HUES64 (cell line): ENCODE data around the gene MTTP.

Experiments
- H3K27ac ChIP-seq: 2 replicates; pipeline ENCODE4 v1.7.0; 2013; ENCODE audit warnings: low read depth, low read length, inconsistent platforms
- H3K27me3 ChIP-seq: 2 replicates; pipeline ENCODE4 v1.6.1; 2013; ENCODE audit warnings: mild to moderate bottlenecking, low read length; ENCODE audit not compliant: insufficient read depth
- H3K36me3 ChIP-seq: 2 replicates; pipeline ENCODE4 v1.6.1; 2013; ENCODE audit warnings: mild to moderate bottlenecking, low read length; ENCODE audit not compliant: insufficient read depth
- H3K4me1 ChIP-seq: 2 replicates; pipeline ENCODE4 v1.6.1; 2013; ENCODE audit warnings: mild to moderate bottlenecking, low read length, moderate library complexity; ENCODE audit not compliant: insufficient read depth
- H3K4me3 ChIP-seq: 2 replicates; pipeline ENCODE4 v1.5.1; 2013; ENCODE audit warnings: mild to moderate bottlenecking, low read length, moderate library complexity
- H3K9ac ChIP-seq: 2 replicates; pipeline ENCODE4 v1.6.1; 2013; ENCODE audit warnings: mild to moderate bottlenecking, low read depth, low read length
- H3K9me3 ChIP-seq: 2 replicates; pipeline ENCODE4 v1.6.1; 2013; ENCODE audit warnings: low read depth, low read length; ENCODE audit not compliant: insufficient read depth
- WGBS: fragments of 150-250, 120-280 bp; methylation state at CpG from one replicate; pipeline ENCODE4 v1.1.7; 2013; ENCODE audit warnings: missing lambda C conversion rate; 5-methylcytosine and 5-hydroxymethylcytosine counted together

The MTTP gene

DNA sequence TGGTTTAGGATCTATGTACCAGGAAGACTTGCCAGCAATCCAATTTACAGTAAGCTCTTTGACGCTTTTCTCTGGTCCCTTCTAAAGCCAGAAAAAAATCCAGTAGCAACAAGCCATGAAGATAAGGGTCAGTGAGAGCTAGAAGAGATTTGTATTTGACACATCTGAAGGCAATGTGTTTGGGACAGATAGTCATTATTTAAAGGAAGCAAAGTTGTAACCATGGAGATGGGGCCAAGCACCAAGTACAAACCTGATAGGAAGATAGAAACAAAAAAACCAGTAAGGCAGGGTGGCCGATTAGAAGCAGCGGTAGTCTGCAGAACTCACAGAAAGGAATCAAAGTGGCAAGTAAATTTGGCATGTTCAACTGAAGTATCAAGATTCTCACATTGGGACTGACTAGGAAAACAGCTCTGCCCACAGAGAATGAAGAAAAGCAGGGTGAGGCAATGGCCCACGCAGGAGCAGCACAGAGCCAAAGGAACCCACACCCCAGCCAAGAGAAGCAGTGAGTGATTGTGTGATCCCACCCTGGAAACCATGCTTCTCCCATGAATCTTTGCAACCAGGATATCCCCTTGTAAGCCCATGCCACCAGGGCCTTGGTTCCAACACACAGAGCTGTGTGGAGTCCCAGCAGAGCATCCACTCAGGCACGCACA, 95.9 kb downstream of the MTTP start:
- H3K36me3 ChIP-seq: no peaks in the 10 kb centered on the region
- peaks cover 18% of the 10 kb centered on the region for H3K9me3 ChIP-seq
- 96% methylated on average over 5 of the region's 5 CpGs for WGBS
- H3K27ac ChIP-seq: no peak overlapping the region
- H3K27me3 ChIP-seq: no peaks in the 10 kb centered on the region
- no peak overlapping the region for H3K4me3 ChIP-seq
- H3K4me1 ChIP-seq: no peaks in the 10 kb centered on the region
- no peak overlapping the region for H3K9ac ChIP-seq
